WERI-Rb-1 (cell line): ENCODE measurements around the gene PSMB8.
A peak's percentile ranks its signal among the peaks of the same experiment; 100 is the strongest.

ENCODE experiments used
- DNase-seq: peaks from one replicate; pipeline ENCODE4 v3.0.0-alpha.2; 2020
- H3K27ac ChIP-seq: fragments of 250-450 bp; sonication (Bioruptor Pico); 2 replicates; pipeline ENCODE4 v1.5.1; 2020; ENCODE audit warnings: mild to moderate bottlenecking, moderate library complexity
- H3K27me3 ChIP-seq: fragments of 250-450 bp; sonication (Bioruptor Pico); 2 replicates; pipeline ENCODE4 v1.5.1; 2021; ENCODE audit warnings: mild to moderate bottlenecking, low read depth, moderate library complexity; ENCODE audit not compliant: insufficient read depth, severe bottlenecking
- H3K36me3 ChIP-seq: fragments of 250-450 bp; sonication (Bioruptor Pico); 2 replicates; pipeline ENCODE4 v1.5.1; 2020; ENCODE audit warnings: mild to moderate bottlenecking, moderate library complexity
- H3K4me3 ChIP-seq: 2 replicates; pipeline ENCODE4 v1.5.1; 2011; ENCODE audit warnings: low read depth, mild to moderate bottlenecking, control low read depth, low read length
- H3K9me3 ChIP-seq: fragments of 250-450 bp; sonication (Bioruptor Pico); 2 replicates; pipeline ENCODE4 v1.5.1; 2021; ENCODE audit warnings: mild to moderate bottlenecking, moderate library complexity; ENCODE audit not compliant: severe bottlenecking
- TF ChIP-seq, protein P1 (sequence below): IDR thresholded peaks from 2 replicates; pipeline ENCODE4 v1.5.1; 2011; ENCODE audit warnings: low read depth, mild to moderate bottlenecking, control low read depth, inconsistent platforms, low read length

PSMB8 gene

GRCh38 chr6:32803416-32803815, 40.4 kb downstream of the PSMB8 start:
- DNase-seq: no peak
- TF ChIP-seq, protein P1, sequence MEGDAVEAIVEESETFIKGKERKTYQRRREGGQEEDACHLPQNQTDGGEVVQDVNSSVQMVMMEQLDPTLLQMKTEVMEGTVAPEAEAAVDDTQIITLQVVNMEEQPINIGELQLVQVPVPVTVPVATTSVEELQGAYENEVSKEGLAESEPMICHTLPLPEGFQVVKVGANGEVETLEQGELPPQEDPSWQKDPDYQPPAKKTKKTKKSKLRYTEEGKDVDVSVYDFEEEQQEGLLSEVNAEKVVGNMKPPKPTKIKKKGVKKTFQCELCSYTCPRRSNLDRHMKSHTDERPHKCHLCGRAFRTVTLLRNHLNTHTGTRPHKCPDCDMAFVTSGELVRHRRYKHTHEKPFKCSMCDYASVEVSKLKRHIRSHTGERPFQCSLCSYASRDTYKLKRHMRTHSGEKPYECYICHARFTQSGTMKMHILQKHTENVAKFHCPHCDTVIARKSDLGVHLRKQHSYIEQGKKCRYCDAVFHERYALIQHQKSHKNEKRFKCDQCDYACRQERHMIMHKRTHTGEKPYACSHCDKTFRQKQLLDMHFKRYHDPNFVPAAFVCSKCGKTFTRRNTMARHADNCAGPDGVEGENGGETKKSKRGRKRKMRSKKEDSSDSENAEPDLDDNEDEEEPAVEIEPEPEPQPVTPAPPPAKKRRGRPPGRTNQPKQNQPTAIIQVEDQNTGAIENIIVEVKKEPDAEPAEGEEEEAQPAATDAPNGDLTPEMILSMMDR: no peak
- H3K4me3 ChIP-seq: no peak overlapping the region
- H3K27ac ChIP-seq: no peak overlapping the region
- no peaks in the 10 kb centered on the region for H3K36me3 ChIP-seq
- peaks cover 2% of the 10 kb centered on the region for H3K9me3 ChIP-seq
- H3K27me3 ChIP-seq: peaks cover 49% of the 10 kb centered on the region

GRCh38 chr6:32799740-32800139, 44.1 kb downstream of the PSMB8 start:
- Histone ChIP-seq H3K27me3 (peaks cover 66% of the 10 kb centered on the region), H3K27ac (no peak overlapping the region), H3K4me3 (no peak overlapping the region), H3K36me3 (no peaks in the 10 kb centered on the region), H3K9me3 (peaks cover 2% of the 10 kb centered on the region)
- no peak for DNase-seq
- TF ChIP-seq, protein P1: no peak

GRCh38 chr6:32799168-32799567, 44.7 kb downstream of the PSMB8 start:
- H3K4me3 ChIP-seq: no peak overlapping the region
- H3K36me3 ChIP-seq: no peaks in the 10 kb centered on the region
- DNase-seq: no peak
- TF ChIP-seq, protein P1: no peak
- H3K9me3 ChIP-seq: peaks cover 2% of the 10 kb centered on the region
- no peak overlapping the region for H3K27ac ChIP-seq
- H3K27me3 ChIP-seq: peaks cover 71% of the 10 kb centered on the region

DNA sequence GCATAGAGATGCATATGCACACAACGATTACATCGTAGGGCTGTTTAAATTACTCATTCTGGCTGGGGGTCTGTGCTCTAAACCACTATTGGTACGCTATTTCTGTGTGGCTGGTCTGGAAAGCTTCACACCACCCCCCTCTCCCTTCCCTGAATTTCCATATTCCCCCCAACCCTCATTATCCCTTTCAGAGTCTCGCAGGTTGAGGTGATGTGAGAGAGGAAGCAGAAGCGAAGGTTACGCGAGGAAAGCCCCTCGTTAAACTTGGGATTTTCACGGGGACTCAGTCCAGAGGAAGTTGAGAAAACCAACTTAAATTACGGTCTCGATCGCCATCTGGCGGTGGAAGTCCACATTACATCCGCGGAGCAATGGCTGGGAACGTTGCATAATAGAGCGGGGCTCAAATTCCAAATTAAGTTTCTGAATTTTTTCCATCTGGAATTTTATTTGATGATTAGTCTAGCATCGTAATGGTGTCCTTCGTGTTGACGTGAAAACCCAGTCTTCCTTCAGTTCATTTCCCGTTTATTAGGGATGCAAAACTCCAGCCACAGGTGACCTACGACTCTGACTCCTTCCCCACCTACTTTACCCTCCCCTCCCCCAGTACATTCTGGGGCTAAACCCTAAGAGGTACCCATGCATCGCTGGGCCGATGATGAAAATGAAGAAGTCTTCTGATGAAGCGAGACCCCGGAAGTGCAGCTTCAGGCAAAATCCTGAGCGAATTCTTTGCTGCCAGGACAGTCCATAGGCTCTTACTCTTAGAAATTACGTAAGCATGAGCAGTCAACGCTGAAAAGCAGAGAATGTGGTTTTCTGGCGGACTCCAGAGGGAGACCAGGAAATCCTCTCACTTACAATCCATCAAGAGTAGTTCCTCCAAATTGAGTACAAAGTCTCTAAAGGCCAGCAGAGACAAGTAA, 46.7 kb downstream of the PSMB8 start:
- no peak overlapping the region for H3K4me3 ChIP-seq
- H3K27me3 ChIP-seq: peaks cover 74% of the 10 kb centered on the region
- peaks cover 2% of the 10 kb centered on the region for H3K9me3 ChIP-seq
- no peak overlapping the region for H3K27ac ChIP-seq
- TF ChIP-seq, protein P1: peak; percentile 87
- H3K36me3 ChIP-seq: no peaks in the 10 kb centered on the region
- peak; percentile 72 for DNase-seq

GRCh38 chr6:32794510-32794909, 49.3 kb downstream of the PSMB8 start:
- H3K36me3 ChIP-seq: no peaks in the 10 kb centered on the region

More at GRCh38 chr6:32794510-32794909, 49.3 kb downstream of the PSMB8 start:
- Histone ChIP-seq H3K9me3 (peaks cover 2% of the 10 kb centered on the region), H3K27me3 (peaks cover 89% of the 10 kb centered on the region), H3K4me3 (no peak overlapping the region), H3K27ac (no peak overlapping the region)
- DNase-seq: no peak
- TF ChIP-seq, protein P1: no peak
